SH-SY5Y (cell line): Measurements from ENCODE around the gene WAC.

ENCODE experiments used
- GATA2 ChIP-seq: IDR thresholded peaks from 2 replicates; pipeline ENCODE4 v1.6.1; 2011; ENCODE audit warnings: mild to moderate bottlenecking, low read depth, low read length
- GATA3 ChIP-seq: IDR thresholded peaks from 2 replicates; pipeline ENCODE4 v1.6.1; 2011; ENCODE audit warnings: low read depth, mild to moderate bottlenecking, low read length, moderate library complexity

DNA sequence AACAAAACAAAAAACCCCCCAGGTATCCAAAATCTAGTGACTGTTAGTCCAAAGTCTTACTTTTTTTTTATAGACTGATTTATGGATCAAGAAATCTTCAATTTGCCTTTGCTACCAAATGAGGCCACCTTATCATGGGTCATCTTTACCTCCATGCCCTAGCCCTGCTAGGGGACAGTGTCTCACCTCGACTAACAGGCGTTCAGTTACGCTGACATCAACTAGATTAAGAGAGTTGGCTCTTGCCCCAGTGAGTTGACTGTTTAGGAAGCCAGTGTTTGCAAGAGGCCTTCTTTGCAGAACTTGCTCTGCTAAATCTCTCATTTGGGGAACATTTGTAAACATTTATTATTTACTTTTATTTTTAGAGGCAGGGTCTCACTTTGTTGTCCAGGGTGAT lies 36.9 kb upstream of the WAC start:
- TF ChIP-seq GATA2 (no peak), GATA3 (no peak)
